ENCODE measurements around the gene RNF181. TPM values are rescaled to one million over a fixed set of nuclear protein-coding genes. Genes with fewer than 3 reads are reported as not detected.
"Not testable (repeated sequence)": the region's sequence is repeated elsewhere in the genome, so short reads cannot be mapped to it uniquely, and the experiment has no call there.

RNF181 gene
- polyA plus RNA-seq, 1 donor (not counting 4 experiments of a cell fraction or from before 2014, with no cell fraction given): 264 TPM

DNA sequence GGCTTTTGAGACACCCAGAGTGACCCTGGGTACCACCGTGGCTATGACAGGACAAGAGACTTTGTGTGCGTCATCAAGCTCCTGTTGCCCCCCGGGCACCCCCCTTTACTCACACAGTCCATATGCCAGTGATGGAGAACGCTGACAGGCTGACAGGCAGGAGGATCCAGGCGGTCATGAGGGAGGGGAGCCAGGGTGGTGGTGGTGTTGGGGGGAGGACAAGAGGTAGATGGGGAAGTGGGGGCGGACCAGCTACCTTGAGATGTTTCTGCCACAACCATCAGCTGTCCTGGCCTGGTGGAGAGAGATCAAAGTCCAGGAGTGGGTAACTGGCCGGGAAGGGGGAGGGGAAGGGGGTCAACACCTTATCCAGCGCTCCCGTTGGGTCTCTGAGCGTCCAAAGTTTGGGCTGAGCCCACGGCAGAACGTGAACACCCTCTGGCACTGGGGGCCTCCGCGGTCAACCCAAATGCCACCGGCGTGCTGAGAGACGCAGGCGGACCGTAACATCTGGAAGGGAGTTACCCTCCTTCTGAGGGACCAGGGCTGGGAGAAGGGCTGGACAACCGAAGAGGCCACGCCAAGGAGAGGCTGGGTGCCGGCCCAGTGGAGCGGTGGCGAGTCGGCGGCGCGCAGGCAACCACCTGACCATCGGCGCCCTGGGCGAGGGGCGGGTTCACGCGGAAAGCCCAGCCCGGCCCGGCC, 6.4 kb downstream of the RNF181 start:
- H3K27me3 ChIP-seq (ENCODE audit: control insufficient read depth, extremely low read depth, insufficient read depth, low read length): no peaks in the 10 kb centered on the region
- peaks cover 21% of the 10 kb centered on the region for H3K4me1 ChIP-seq (ENCODE audit: control insufficient read depth, extremely low read depth, insufficient read depth, low read length)
- no peaks in the 10 kb centered on the region for H4K20me1 ChIP-seq (ENCODE audit: control insufficient read depth, extremely low read depth, insufficient read depth, low read length)
- DNase-seq (ENCODE audit: low read depth, low spot score): no peak
- H3K79me2 ChIP-seq (ENCODE audit: control insufficient read depth, insufficient read depth, low read length): peaks cover 8% of the 10 kb centered on the region
- H3K27ac ChIP-seq (ENCODE audit: control insufficient read depth, insufficient read depth, low read length): peak overlapping the region; percentile 15
- peak overlapping the region; percentile 75 for H3K9ac ChIP-seq (ENCODE audit: control insufficient read depth, extremely low read depth, insufficient read depth, low read length)
- peak overlapping the region; percentile 94 for H3K4me2 ChIP-seq (ENCODE audit: control insufficient read depth, extremely low read depth, insufficient read depth, low read depth, low read length)
- dilution Hi-C loops (cut with MboI; ENCODE audit: extremely low pct_ligation_motif_present, low sequenced_read_pairs): no loop called here
- H3K9me1 ChIP-seq (ENCODE audit: control insufficient read depth, extremely low read depth, insufficient read depth, low read length): peaks cover 2% of the 10 kb centered on the region
- H3K4me3 ChIP-seq (ENCODE audit: control insufficient read depth in 2 of 3, extremely low read depth in 1 of 3, insufficient read depth in 2 of 3, low read depth in 1 of 3, low read length in 3 of 3): peak overlapping the region; percentile 75 to 81 (median 81)
- peak overlapping the region; percentile 62 for H2AFZ ChIP-seq (ENCODE audit: control insufficient read depth, low read length)
- H3K9me3 ChIP-seq (ENCODE audit: control insufficient read depth, low read depth, low read length): no peaks in the 10 kb centered on the region
- TF ChIP-seq EZH2 (IDR thresholded peaks at IDR 0.05; ENCODE audit: low read length): no peak
- TF ChIP-seq, protein P1, sequence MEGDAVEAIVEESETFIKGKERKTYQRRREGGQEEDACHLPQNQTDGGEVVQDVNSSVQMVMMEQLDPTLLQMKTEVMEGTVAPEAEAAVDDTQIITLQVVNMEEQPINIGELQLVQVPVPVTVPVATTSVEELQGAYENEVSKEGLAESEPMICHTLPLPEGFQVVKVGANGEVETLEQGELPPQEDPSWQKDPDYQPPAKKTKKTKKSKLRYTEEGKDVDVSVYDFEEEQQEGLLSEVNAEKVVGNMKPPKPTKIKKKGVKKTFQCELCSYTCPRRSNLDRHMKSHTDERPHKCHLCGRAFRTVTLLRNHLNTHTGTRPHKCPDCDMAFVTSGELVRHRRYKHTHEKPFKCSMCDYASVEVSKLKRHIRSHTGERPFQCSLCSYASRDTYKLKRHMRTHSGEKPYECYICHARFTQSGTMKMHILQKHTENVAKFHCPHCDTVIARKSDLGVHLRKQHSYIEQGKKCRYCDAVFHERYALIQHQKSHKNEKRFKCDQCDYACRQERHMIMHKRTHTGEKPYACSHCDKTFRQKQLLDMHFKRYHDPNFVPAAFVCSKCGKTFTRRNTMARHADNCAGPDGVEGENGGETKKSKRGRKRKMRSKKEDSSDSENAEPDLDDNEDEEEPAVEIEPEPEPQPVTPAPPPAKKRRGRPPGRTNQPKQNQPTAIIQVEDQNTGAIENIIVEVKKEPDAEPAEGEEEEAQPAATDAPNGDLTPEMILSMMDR (optimal IDR thresholded peaks at IDR 0.05 in 1 of 3, IDR thresholded peaks at IDR 0.05 in 1 of 3, conservative IDR thresholded peaks at IDR 0.05 in 1 of 3; ENCODE audit: extremely low read depth in 1 of 3, insufficient read depth in 2 of 3, low read length in 3 of 3): no peak
- no peak for FAIRE-seq
- peaks cover 7 to 23% of the 10 kb centered on the region in 2 experiments for H3K36me3 ChIP-seq (ENCODE audit: control insufficient read depth in 2 of 2, extremely low read depth in 1 of 2, insufficient read depth in 2 of 2, low read length in 2 of 2)

DNA sequence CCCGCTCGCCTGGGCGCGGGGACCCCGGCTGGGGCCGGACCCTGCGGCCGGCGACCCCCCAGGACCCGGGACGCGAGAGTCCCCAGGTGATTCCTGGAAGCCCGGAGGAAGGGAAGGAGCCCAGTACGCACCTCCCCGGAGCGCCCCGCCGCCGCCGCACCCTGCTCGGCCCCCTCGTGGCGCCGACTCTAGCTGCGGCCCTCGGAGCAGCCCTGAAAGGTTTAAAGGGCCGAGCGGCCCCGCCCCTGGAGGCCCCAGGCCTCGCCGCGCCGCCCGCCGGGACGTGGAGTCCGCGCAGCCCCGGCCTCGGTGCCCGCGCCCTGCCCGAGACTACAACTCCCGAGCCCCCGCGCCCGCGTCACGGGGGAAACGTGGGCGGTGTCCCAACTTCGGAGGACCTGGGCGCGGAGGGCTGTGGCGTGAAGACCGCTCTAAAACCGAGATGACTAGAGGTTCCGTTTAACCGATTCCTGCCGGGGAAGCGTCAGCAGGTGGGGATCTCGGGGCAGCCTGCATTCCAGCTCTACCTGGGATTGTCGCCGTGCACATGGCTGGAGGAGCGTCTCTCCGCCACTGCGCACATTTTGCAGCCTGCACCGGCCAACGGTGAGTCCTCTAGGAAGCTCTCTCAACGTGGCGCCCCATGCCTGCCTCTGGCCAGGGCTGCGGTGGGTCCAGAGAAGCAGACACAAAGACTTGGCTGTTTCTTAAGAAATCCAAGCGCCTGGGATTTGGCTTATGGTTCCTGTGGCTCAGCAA, 7.1 kb downstream of the RNF181 start, which contains the start of gene TMEM150A:
Gene TMEM150A, minus strand, starts transcription at position 223 of the 759 bp plus-strand sequence. CDS start 750 bp downstream, outside the sequence.
- no peak for TF ChIP-seq EZH2 (IDR thresholded peaks at IDR 0.05; ENCODE audit: low read length)
- TF ChIP-seq, protein P1 (optimal IDR thresholded peaks at IDR 0.05 in 1 of 3, IDR thresholded peaks at IDR 0.05 in 1 of 3, conservative IDR thresholded peaks at IDR 0.05 in 1 of 3; ENCODE audit: extremely low read depth in 1 of 3, insufficient read depth in 2 of 3, low read length in 3 of 3): peak in 1 of 3 experiments; percentile 2
- H3K9ac ChIP-seq (ENCODE audit: control insufficient read depth, extremely low read depth, insufficient read depth, low read length): peak within 1 kb of the TSS; percentile 75
- H3K79me2 ChIP-seq (ENCODE audit: control insufficient read depth, insufficient read depth, low read length): peaks cover 2% of the 10 kb centered on the region
- H3K9me1 ChIP-seq (ENCODE audit: control insufficient read depth, extremely low read depth, insufficient read depth, low read length): peaks cover 2% of the 10 kb centered on the region
- H3K27me3 ChIP-seq (ENCODE audit: control insufficient read depth, extremely low read depth, insufficient read depth, low read length): no peaks in the 10 kb centered on the region
- DNase-seq (ENCODE audit: low read depth, low spot score): no peak
- H2AFZ ChIP-seq (ENCODE audit: control insufficient read depth, low read length): peak within 1 kb of the TSS; percentile 83
- peaks cover under 1 to 16% of the 10 kb centered on the region in 2 experiments for H3K36me3 ChIP-seq (ENCODE audit: control insufficient read depth in 2 of 2, extremely low read depth in 1 of 2, insufficient read depth in 2 of 2, low read length in 2 of 2)
- peak within 1 kb of the TSS; percentile 94 for H3K4me2 ChIP-seq (ENCODE audit: control insufficient read depth, extremely low read depth, insufficient read depth, low read depth, low read length)
- peak within 1 kb of the TSS; percentile 75 to 81 (median 81) for H3K4me3 ChIP-seq (ENCODE audit: control insufficient read depth in 2 of 3, extremely low read depth in 1 of 3, insufficient read depth in 2 of 3, low read depth in 1 of 3, low read length in 3 of 3)
- H3K9me3 ChIP-seq (ENCODE audit: control insufficient read depth, low read depth, low read length): no peaks in the 10 kb centered on the region
- FAIRE-seq: no peak
- dilution Hi-C loops (cut with MboI; ENCODE audit: extremely low pct_ligation_motif_present, low sequenced_read_pairs): no loop called here
- H3K27ac ChIP-seq (ENCODE audit: control insufficient read depth, insufficient read depth, low read length): peak within 1 kb of the TSS; percentile 45
- H4K20me1 ChIP-seq (ENCODE audit: control insufficient read depth, extremely low read depth, insufficient read depth, low read length): no peaks in the 10 kb centered on the region
- peaks cover 21% of the 10 kb centered on the region for H3K4me1 ChIP-seq (ENCODE audit: control insufficient read depth, extremely low read depth, insufficient read depth, low read length)

- H3K27me3 ChIP-seq (ENCODE audit: control insufficient read depth, extremely low read depth, insufficient read depth, low read length); H3K9ac ChIP-seq (ENCODE audit: control insufficient read depth, extremely low read depth, insufficient read depth, low read length); DNase-seq (ENCODE audit: low read depth, low spot score); H3K79me2 ChIP-seq (ENCODE audit: control insufficient read depth, insufficient read depth, low read length); H3K9me1 ChIP-seq (ENCODE audit: control insufficient read depth, extremely low read depth, insufficient read depth, low read length); dilution Hi-C loops (cut with MboI; ENCODE audit: extremely low pct_ligation_motif_present, low sequenced_read_pairs); H4K20me1 ChIP-seq (ENCODE audit: control insufficient read depth, extremely low read depth, insufficient read depth, low read length); FAIRE-seq; H3K9me3 ChIP-seq (ENCODE audit: control insufficient read depth, low read depth, low read length); H2AFZ ChIP-seq (ENCODE audit: control insufficient read depth, low read length): not testable (repeated sequence)
- Histone ChIP-seq H3K4me1 (ENCODE audit: control insufficient read depth, extremely low read depth, insufficient read depth, low read length) (peaks cover 21% of the 10 kb centered on the region), H3K36me3 (ENCODE audit: control insufficient read depth in 2 of 2, extremely low read depth in 1 of 2, insufficient read depth in 2 of 2, low read length in 2 of 2) (peaks cover 10 to 12% of the 10 kb centered on the region in 2 experiments), H3K4me3 (ENCODE audit: control insufficient read depth in 2 of 3, extremely low read depth in 1 of 3, insufficient read depth in 2 of 3, low read depth in 1 of 3, low read length in 3 of 3) (peak overlapping the region in 1 of 3 experiments; percentile 8), H3K4me2 (ENCODE audit: control insufficient read depth, extremely low read depth, insufficient read depth, low read depth, low read length) (peak overlapping the region; percentile 86), H3K27ac (ENCODE audit: control insufficient read depth, insufficient read depth, low read length) (peak overlapping the region; percentile 3)
These were observed 8.5 kb downstream of the RNF181 start for GRCh38 chr2:85604133-85604444.
